Hepatocyte (in vitro differentiated cells): Measurements from ENCODE around the gene ADCY2.

Experiments
- EZH2 ChIP-seq: fragments of 200-600 bp; sonication (generic); IDR thresholded peaks from 2 replicates; pipeline ENCODE4 v1.6.1; 2016; ENCODE audit warnings: antibody characterized with exemption, mild to moderate bottlenecking, borderline replicate concordance
- TF ChIP-seq, protein P1 (sequence below): fragments of 200-600 bp; sonication (generic); IDR thresholded peaks from 2 replicates; pipeline ENCODE4 v1.5.1; 2016; ENCODE audit warnings: antibody characterized with exemption, mild to moderate bottlenecking; ENCODE audit not compliant: poor library complexity

DNA sequence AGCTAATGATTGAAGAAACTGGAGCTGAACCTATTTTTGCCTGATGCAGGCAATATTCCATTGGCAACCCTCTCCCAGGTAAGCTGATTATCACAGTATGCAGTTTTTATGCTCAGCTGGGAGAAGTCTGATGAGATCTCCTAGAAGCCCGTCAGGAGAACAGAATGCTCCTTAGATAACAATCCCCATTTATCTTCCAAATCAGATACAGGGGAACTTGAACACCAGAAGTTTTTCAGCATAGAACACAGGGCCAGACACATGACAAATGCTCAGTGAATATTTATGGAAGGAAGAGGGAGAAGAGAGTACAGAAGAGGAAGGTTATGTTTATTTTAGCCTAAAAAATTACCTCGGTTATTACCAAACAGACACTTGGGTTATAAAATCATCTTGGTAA, 417.1 kb downstream of the ADCY2 start:
- TF ChIP-seq, protein P1, sequence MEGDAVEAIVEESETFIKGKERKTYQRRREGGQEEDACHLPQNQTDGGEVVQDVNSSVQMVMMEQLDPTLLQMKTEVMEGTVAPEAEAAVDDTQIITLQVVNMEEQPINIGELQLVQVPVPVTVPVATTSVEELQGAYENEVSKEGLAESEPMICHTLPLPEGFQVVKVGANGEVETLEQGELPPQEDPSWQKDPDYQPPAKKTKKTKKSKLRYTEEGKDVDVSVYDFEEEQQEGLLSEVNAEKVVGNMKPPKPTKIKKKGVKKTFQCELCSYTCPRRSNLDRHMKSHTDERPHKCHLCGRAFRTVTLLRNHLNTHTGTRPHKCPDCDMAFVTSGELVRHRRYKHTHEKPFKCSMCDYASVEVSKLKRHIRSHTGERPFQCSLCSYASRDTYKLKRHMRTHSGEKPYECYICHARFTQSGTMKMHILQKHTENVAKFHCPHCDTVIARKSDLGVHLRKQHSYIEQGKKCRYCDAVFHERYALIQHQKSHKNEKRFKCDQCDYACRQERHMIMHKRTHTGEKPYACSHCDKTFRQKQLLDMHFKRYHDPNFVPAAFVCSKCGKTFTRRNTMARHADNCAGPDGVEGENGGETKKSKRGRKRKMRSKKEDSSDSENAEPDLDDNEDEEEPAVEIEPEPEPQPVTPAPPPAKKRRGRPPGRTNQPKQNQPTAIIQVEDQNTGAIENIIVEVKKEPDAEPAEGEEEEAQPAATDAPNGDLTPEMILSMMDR: no peak
- no peak for TF ChIP-seq EZH2
